KG1 (cell line): ENCODE results near the gene CTU2.

Experiments used
- DNase-seq: peaks from one replicate; lab custom pipeline; 2025; lab: John Stamatoyannopoulos, UW

The CTU2 gene

DNA sequence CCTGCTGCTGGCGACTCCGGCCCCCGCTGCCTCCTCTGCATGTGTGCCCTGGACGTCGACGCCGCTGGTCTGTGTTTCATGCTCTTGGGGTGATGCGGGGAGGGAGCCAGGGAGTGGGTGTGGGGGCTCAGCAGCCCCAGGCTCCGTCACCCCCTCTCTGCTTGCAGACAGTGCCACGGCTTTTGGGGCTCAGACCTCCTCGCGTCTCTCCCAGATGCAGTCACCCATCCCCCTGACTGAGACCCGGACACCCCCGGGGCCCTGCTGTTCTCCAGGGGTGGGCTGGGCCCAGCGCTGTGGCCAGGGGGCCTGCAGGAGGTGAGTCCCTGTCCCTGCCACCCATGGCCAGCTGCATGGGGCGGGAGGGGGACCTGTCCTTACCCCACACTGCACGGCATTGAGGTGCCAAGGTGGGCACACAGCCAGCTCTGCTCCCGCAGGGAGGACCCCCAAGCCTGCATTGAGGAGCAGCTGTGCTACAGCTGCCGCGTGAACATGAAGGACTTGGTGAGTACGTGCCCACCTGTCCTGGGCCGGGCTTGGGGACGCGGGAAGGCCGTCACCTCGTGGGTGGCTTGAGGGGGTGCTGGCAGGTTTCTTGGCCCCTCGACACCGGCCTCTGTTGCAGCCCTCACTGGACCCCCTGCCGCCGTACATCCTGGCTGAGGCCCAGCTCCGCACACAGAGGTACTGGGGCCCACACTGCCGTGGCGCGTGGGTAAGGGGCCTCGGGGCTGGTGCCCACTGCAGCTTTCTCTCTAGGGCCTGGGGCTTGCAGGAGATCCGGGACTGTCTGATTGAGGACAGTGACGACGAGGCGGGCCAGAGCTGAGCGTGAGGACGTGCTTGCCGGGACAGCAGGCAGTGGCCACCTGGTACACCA lies 8.4 kb downstream of the CTU2 start:
- DNase-seq: no peak

DNA sequence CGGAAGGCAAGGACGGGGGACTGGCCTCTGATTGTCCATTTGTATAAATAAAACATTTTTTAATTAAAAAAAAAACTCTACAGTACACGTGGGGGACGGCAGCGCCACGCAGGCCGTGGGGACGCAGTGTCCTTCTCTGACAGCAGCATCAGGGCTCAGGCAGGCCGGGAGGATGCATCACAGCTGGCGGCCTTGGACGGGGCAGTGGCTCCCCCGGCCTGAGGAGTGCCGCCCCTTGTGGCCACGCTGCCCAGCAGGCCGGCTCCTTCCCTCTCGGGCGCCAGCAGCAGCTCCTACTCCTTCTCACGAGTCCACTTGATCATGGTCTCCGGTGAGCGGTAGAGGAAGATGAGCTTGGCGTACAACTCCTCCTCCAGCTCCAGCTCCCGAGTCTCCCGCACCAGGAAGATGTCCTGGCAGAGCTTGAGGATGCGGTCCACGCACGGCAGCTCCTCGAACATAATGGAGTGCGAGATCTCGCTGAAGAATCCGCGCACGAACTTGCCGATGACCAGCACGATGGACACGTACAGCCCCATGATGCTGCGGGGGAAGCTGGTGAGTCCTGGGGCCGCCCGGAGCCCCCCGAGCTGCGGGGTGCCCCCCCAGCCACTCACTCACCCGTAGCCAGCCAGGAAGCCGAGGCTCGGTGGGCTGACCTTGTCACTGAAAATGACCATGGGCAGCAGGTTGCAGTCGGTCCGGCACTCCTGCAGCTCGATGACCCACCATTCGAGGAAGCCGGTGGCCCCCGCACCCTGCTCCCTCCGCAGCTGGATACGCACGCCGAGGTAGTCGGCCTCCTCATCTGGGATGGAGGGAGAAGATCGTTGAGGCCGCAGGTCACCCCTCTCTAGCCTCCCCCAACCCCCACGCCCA lies 9.2 kb downstream of the CTU2 start:
- no peak for DNase-seq

DNA sequence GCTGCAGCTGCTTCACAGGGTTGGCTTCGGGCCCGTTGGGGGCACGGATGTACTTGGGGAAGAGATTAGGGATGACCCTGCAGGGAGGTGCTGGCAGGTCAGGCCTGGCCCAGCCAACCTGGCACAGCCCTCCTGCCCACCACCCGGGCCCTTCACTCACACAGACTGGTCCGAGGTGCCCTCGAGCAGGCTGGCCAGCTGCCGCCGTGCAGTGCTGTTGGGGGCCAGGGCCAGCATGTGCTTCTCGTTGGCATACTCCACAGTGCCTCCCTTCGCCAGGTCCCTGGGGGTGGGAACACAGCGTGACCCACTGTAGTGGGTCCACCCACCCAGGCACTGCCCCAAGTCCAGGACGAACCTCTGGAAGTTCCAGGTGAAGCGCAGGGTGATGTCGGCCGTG lies 9.9 kb downstream of the CTU2 start:
- DNase-seq: no peak

DNA sequence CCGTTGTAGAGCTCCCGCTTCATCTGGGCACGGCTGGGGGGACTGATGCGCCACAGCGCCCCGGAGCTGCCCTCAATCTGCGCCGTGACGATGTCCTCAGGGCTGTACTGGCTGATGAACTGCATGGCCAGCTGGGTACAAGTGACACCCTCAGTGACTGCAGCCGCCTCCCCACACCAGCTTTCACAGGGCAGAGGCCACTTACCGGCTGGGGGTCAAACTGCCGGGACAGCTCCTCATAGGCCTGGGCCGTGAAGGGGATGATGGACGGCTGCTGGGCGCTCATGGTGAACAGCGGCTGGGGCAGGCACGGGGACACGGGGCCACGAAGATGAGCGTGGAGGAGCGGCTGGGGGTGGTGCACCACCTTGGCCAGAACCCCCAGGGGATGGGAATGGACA lies 10.3 kb downstream of the CTU2 start:
- no peak for DNase-seq

DNA sequence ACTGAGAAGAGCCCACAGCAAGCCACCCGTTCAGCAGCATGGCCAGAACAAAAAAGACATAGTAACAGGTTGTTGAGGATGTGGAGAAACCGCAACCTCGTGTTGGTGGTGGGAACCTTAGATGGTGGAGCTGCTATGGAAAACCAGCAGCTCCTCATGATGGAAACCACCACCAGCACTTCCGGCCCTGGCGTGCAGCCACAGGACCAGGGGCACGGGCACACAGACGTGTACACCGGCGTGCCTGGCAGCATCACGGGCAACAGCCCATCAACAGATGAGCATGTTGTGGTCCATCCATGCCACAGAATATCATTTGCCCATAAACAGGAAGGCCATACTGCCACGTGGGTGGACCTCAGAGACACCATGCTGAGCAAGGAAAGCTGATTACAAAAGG lies 11.9 kb downstream of the CTU2 start:
- no peak for DNase-seq

DNA sequence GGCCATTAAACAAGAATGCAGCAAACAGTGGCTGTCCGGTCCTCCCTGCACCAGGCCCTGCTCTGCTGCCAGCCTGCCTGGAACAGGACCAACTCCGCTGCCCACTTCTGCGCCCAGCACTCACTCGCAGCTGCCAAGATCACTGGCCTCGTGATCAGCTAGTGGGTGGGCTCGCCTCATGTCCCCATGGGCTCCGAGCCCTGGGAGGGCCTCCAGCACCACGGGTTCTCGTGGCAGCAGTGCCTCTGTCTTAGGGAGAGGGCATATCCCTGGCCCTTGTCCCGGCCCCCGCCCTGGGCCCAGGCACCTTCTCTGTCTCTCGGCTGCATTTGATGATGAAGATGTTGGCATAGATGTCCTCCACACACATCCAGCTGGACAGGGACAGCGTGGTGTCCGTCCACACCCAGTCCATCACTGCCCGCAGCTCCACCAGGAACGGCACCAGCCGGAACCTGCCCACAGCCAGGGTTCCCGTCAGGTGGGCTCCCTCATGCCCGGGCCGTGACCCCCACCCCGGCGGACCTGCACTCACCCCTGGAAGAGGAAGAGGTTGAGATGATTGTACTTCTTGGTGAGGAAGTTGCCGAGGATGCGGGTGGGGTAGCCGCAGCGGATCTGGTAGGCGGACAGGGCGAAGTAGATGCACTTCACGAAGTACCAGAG lies 13.1 kb downstream of the CTU2 start:
- DNase-seq: no peak

DNA sequence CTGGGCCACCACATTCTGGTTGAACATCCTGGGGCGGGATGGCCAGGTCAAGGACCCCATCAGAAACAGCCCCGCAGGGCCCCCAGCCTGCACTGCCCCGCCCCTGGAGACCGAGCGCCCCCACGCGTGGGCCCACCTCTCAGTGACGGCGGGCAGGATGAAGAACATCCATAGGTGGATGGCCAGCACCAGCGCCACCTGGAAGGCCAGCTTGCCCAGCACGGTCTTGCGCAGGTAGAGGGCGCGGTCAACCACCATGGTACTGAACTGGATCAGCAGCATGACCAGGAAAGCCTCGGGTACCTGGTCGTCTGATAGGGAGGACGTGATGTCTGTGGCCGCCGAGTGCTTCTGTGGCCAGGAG lies 13.6 kb downstream of the CTU2 start:
- no peak for DNase-seq

DNA sequence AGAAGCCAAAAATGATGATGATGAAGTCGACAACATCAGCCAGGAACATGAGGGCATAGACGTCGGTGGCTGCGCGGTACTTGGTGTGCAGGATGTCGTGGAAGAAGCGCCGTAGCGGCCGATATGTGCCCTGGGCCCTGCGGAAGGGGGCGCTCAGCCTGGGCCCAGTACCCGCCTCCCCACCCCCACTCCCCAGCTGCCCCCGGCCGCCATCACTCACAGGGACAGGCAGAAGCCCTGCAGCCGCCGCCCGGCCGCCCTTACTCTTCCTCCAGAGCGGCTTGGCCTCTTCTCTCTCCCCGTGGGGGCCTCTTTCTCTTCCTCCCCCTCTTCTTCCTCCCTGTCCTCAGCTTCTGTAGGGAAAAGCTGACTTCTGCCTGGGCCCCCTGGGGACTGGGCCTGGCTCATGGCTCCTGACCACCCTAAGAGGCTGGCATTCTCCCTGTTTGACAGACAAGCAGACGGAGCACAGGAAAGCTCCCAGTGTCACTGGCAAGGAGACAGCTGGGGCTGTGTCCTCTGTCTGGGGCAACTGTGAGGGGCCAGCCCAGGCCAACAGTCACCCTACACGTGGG lies 14.2 kb downstream of the CTU2 start:
- DNase-seq: no peak

DNA sequence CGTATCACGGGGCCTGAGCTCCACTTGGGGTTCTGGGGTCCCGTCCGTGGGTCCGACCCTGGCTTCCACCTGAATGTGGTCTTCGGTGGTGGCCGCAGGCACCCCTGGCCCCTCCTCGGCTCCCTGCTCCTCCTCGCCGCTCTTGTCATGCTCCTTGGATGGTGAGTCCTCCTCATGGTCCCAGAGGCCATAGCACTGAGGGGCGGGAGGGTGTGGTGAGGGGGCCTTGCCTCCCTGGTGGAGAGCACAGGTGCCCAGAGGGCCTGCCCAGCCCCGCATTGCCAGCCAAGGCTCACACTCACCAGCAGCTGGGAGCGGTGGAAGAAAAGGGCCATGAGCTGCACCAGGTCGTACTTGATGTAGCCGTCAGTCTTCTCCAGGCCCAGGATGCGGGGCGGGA lies 14.9 kb downstream of the CTU2 start:
- DNase-seq: no peak

DNA sequence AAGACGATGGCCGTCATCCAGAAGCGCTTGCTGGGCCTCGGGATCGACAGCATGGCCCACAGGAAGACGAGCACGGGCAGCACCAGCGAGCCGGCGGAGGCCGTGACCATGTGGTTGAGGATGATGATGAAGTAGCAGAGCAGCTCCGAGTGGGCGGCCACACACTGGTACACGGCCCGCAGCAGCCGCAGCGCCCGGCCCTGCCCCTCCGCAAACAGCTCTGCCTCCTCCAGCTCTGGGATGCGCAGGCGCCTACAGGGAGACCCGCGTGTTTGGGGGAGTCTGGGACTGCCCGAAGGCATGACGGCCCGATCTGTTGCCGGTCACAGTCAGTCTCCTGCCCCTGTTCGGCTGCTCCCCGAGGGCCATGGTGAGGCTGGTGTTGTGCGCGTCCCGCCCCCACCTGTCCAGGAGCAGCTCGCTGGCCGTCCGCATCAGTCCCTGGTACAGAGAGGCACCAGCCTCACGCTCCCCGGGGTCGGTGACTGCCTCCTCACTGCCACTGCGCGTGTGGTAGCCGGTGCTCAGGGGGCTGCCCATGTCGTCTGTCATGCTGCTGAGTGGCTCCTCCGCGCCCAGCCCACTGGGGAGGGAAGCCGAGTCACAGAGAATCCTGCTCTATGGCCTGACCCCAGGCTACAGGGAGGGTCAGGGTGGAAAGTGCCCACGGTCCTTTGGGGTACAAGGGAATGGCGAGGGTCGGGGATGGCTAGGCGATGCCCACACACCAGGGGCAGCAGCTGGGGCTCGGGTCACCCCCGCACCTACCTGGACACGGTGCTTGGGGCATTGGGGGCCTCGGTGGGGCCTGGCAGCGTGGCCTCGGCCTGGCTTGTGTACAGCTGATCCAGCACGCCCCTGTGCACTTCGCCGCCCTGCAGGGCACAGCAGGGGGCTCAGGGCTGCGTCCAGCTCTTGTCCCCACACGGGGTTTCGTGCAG lies 15.8 kb downstream of the CTU2 start:
- no peak for DNase-seq

DNA sequence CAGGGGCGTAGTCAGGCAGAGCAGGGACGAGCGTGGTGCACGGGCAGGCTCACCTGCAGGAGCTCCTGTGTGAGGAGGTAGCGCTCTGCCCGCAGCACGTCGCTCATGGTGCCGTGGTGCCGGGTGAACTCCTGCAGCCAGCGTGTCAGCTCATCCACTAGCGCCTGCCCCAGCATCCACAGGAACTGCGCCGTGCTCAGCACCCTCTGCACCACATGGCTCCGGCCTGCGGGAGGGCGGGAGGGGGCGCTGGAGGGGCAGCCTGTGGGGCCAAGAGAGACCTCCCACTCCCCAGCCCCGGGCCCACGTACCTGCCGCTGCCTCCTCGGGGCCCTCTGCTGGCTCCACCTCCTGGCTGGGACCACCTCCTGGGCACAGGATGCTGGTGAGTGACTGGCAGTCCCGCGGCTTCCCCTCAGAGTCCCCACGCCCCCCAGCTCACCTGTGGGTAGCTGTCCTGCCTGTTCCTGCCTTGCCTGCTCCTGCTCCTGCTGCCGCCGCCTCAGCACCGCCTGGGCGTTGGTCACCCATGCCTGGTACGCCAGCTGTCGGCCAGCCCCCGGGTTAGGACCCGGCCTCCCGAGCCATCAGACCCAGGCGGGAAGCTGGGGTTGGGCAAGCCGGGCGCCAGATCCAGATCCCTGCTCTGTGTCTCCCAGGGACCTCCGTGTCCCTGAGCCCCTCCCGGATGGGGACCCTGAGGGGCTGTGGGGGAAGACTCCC lies 16.6 kb downstream of the CTU2 start:
- DNase-seq: no peak

DNA sequence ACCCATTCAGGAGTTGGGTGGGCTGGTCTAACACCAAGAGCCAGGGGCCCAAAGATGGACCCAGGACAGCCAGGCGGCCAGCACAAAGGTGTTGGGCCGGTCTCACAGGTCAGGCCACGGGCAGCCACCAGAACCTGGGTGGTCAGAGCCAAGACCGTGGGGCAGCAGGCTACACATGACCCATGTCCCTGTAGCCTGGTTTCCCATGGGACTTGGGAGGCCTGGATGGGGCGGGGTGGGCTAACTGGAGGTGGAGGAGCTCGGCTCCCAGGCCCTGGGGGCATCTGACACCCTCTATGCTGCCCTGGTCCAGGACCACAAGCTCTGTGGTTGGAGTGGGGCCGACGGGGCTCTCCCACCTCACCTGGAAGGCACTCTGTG lies 17.2 kb downstream of the CTU2 start:
- DNase-seq: no peak

DNA sequence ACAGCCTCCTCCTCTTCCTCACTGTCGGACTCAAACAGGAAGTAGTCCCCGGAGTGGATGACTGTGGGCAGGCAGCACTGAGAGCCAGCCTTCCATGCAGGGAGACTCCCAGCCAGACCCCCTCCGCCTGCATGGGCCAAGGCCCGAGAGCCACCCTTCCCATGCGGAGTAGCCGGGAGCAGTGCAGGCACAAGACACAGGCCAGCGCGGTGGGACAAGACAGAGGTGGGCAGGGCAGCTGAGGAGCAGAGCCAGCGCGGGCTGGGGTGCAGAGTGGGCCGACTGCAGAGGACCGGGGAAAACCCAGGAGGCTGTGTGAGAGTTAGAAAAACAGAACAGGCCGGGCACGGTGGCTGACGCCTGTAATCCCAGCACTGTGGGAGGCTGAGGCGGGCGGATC lies 17.6 kb downstream of the CTU2 start:
- no peak for DNase-seq

DNA sequence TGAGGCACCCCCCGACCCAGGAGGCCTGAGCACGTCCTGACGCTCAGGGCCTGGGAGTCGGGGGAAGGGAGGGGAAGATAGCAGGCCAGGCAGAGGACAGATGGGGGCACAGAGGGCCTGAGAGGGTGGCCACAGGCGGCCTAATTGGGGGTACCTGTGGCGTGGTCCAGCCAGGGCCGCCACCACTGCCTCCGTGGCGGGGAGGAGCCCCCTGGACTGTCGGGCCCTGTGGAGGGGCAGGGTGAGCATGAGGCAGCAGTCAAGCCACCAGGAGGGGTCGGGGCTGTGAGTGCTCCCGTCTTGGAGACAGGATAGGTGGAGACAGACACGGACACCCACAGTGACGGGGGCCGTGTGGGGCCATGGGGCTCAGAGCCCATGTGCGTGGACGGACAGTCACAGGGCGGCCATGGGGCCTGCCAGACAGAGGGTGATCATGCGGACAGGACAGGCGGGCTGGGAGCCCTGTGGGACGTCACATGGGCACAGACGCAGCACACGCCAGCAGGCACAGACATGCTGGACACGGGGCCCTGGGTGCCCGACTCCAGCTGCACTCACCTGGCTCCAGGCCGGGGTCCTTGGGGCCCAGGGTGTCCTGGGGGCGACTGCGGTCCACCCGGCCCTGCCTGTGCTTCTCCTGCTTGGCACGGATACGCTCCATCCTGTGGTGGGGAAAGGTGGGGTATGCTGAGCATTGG lies 18.7 kb downstream of the CTU2 start:
- DNase-seq: no peak

DNA sequence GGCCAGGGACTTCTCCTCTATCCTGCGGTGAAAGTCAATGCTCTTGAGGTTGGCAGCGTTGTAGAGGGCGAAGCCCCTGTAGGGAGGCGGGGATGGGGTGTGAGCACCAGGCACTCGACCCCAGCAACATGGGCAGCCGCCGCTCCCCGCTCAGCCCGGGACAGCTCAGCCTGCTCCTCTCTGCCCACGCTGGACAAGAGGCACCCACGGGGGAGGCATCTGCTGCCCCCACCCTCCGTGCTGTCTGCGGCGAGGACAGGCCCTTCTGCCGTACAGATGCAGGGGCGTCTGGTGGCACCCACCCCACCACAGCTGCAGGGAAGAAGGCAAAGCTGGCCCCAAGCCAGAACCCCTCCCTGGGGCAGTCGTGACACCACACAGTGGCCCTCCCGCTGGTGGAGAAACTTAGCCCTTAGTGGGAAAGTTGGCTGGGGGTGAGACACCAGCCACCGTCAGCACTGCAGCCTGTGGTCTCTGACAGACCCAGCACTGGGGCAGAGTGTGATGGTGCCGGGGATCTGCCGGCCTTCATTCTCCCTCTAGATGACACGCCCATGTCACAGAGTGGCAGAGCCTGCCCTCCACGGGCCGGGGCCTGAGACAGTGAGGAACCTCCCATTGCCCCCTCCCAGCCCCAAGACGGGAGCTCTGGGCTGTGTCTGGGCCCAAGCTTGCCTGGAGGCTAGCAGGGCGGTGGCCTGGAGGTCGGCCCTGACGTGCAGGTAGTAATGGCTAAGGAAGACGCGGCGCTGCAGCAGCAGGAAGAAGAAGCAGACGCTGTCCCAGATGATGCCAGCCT lies 19.5 kb downstream of the CTU2 start:
- no peak for DNase-seq

DNA sequence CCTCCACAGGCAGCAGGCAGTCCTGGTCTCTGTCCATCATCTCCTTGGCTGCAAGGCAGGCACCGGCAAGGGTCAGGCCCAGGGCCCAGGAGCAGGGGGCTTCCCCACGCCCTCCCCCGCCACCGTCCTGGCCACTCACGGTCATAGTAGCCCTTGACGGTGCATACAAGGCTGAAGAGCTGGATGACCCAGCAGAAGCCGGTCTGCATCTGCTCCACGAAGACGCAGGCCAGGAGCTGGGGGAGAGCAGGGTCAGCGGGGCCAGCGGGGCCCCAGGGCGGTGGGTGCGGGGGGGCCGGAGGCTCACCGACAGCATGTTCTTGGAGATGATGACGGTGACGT lies 20.1 kb downstream of the CTU2 start:
- DNase-seq: no peak

DNA sequence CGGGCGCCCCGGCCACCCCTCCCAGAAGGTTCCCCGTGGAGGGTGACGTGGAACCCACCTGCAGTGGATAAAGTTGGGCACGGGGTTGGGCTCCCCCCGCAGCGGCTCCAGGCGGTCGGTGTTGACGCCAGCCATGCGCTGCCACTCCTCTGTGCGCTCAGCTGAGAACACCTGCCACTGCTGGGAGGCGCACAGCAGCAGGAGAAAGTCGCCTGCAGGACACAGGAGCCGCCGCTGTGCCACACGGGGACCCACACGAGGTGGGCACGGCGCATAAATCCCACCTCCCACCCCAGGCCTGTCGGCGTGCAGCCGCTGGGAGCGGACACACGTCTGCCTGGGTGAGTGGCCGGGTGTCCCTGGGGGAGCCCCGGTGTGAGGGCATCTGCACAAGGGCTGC lies 20.7 kb downstream of the CTU2 start:
- DNase-seq: no peak

DNA sequence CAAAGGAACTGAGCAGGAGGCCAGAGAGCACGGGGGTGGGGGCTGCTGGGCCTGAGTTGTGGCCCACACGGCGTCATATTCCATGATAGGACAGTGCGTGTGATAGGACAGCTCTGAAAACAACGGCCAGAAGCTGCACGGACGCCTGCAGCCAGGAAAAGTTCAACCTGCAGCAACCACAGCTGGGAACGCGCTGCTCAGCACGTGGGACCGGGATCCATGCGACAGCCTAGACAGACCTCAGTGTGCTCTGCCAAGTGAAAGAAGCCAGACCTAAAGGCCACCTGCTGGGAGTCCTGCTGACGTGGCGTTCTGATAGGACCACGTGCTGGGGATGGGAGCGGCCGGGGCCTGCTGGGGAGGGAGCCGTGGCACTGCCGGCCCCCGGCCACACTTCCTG lies 21.6 kb downstream of the CTU2 start:
- no peak for DNase-seq
